NCI-H146 treated with DMSO at 0.1 percent for 48 hours (cell line): Measurements from ENCODE around the gene DTNBP1.
"Not testable (repeated sequence)": the region's sequence is repeated elsewhere in the genome, so short reads cannot be mapped to it uniquely, and the experiment has no call there.

Source experiments
- DNase-seq: peaks from one replicate; lab custom pipeline; 2025; ENCODE audit not compliant: unreplicated experiment; lab: John Stamatoyannopoulos, UW

DTNBP1 gene

GRCh38 chr6:15668918-15669317, 6.1 kb upstream of the DTNBP1 start:
- no peak for DNase-seq

DNA sequence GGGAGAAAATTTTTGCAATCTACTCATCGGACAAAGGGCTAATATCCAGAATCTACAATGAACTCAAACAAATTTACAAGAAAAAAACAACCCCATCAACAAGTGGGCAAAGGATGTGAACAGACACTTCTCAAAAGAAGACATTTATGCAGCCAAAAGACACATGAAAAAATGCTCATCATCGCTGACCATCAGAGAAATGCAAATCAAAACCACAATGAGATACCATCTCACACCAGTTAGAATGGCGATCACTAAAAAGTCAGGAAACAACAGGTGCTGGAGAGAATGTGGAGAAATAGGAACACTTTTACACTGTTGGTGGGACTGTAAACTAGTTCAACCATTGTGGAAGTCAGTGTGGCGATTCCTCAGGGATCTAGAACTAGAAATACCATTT, 4.1 kb upstream of the DTNBP1 start:
- DNase-seq: not testable (repeated sequence)

GRCh38 chr6:15665237-15665636, 2.4 kb upstream of the DTNBP1 start:
- DNase-seq: no peak

- no peak for DNase-seq
These were observed 473 bp upstream of the DTNBP1 start for GRCh38 chr6:15663130-15663871.

DNA sequence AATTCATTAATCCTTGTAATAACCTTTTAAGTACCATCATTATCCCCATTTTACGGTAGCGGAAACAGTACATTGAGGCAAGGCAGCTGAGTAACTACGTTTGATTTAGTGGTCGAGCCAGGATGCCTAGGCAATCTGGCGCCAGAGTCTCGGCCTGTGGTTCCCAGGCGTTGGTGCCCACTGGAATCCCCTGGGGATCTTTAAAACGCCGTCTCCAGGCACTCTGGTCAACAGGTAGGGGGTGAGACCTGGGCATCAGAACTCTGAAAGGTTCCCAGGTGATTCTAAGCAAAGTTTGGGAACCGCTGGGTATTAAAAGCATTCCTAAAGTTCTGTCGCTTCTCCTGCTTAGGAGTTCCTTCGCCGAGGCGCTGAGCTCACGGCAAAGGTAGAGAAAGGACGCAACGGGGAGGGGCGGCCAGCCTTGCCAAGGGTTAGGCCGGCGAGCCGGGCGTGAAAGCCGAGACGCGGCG, 939 bp downstream of the DTNBP1 start:
- no peak for DNase-seq

GRCh38 chr6:15659181-15659580, 3.6 kb downstream of the DTNBP1 start:
- no peak for DNase-seq

GRCh38 chr6:15658181-15658744, 4.6 kb downstream of the DTNBP1 start:
- no peak for DNase-seq

DNA sequence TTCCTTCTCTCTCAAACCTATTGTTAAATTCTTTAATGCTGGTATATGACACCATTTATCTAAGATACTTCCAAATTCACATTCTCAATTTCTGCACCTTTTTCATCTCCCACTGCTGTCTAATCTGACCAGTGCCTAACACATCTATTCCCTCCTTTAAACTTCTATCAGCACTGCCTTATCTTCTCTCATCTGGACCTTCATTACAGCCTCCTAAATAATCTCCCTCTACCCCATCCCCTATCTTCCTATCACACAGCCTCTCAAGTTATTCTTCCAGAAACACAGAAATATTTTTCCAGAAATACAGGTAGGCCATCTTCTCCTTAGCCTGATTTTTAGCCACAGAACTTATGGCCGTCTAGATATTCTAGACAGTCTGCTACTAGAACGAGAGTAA, 5.5 kb downstream of the DTNBP1 start:
- DNase-seq: no peak

DNA sequence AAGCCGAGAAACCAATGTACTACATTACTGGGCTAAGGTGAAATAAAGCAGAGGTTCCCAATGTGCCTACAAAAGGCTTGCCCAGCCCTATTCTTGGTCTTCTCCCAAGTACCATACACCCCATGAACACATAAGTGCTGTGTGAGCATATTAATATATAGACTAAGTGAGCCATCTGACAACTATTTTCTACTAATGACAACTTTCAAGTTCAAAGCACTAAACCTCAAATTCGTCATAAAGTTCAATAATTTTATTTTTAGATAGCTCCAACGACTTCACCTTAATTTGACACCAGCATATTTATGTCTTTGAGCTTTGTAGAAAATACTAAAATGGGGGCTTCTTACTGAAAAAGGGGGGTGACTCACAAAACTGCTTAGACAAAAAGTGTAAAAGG, 6.7 kb downstream of the DTNBP1 start:
- DNase-seq: no peak

DNA sequence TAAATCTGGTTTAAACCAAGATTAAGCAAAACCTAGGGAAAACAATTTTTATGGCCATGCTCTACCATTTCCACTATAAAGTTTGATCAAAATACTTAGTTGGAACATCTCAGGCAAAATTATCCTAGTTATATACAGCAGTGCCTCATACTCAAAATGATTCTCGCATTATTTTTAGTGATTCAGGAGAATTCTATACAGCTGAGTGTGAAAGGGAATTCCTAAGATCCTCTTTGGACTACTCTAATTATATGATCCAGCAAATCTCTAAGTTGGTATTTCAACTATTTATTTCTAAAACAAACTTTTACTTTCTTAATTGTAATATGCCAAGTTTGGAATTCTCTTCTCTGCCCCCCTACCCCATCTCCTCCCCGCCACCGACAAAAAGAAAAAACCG, 8.6 kb downstream of the DTNBP1 start:
- no peak for DNase-seq

DNA sequence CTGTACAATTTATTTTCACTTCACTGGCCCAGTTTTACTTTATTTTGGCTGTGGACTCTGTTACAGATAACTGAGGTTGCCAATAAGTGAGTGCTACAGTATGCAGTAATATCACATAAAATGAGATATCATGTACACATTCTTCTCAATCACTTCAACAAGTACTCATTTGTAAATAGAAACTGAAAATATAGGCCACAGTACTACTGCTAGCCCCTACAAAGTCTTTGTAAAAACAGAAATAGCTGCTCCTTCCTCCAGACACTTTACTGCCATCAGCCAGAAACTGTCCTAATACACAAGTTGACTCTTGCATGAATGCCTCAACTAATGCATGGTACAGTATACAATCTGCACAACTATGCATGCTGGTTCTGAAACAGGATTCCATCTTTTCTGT, 9.2 kb downstream of the DTNBP1 start:
- no peak for DNase-seq

GRCh38 chr6:15650004-15650559, 12.7 kb downstream of the DTNBP1 start:
- not testable (repeated sequence) for DNase-seq

DNA sequence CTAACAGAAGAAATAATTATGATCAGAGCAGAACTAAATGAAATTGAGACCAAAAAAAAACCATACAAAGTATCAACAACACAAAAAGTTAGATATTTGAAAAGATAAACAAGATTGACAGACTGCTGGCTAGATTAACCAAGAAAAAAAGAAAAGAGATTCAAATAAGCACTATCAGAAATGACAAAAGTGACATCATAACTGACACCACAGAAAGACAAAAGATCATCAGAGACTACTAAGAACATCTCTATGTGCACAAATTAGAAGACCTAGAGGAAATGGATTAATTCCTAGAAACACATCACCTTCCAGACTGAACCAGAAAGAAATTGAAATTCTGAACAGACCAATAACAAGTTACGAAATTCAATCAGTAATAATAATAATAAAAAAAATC, 17.9 kb downstream of the DTNBP1 start:
- DNase-seq: no peak

- no peak for DNase-seq
These were observed 19.3 kb downstream of the DTNBP1 start for GRCh38 chr6:15643542-15643941.

- no peak for DNase-seq
These were observed 20.6 kb downstream of the DTNBP1 start for GRCh38 chr6:15642276-15642675.

DNA sequence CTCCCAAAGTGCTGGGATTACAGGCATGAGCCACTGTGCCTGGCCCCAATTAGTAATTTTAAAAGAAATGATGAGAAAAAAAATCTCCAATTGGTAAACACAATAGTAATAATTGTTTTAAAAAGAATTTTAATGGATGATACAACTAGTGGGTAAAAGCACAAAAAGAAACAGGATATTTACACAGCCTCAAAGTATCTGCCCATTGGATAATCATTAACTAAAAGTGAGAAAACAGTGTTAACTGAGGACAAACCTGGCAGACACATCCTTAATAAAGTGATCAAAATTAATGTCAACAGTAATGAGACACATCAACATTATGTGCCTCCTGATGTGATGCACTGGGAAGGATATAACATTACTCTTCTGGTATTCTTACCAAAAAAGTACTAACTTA, 24.5 kb downstream of the DTNBP1 start:
- no peak for DNase-seq

DNA sequence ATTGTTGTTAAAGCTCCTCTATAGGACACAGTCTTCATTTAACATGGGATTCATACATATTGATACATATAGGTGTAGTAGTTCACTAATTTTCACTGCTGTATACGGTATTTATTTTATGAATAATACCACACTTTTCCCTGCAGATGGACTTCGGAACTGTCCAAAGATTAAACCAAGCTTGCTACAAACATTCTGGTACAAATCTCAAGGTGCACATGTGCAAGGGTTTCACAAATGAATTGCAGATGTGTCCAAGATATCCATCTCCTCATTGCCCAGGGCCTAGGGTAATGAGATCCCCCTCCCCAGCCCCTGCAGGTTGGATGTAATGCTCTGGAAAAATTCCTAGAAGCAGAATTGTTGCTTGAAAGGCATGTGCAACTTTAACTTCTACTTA, 31.4 kb downstream of the DTNBP1 start:
- DNase-seq: no peak

DNA sequence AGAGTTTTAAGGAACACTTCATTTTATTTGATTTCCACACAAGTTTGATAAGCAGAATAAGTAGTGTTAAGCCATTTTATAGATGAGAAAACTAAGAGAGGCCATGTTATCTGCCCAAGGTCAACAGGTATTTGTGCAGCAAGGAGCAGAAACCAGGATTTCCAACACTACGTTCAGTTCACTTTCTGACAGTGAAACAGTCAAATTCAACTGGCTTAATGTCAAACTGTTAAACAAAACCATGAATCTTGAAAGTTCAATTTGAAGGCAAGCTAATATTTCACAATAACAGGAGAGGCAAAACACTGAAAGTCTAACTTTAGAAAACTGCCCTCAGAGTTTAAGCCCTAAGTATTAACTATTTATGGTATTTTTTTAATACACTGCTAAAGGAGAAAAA, 32.6 kb downstream of the DTNBP1 start:
- no peak for DNase-seq

DNA sequence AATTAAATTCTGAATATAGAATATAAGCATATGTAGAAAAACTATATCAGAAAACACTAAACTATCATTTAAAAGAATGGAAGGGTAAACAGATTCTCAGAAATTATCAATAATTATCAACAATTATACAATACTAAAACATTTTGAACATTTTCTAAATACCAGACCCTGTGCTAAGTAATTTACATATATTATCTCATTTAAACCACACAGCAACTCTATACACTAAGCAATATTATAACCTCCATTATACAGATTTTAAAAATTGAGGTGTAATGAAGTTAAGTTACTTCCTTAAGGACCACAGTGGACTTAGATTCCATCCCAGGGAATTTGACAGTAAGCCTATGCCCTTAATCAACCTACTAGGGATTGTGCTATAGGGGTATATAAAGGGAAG, 33.3 kb downstream of the DTNBP1 start:
- no peak for DNase-seq

DNA sequence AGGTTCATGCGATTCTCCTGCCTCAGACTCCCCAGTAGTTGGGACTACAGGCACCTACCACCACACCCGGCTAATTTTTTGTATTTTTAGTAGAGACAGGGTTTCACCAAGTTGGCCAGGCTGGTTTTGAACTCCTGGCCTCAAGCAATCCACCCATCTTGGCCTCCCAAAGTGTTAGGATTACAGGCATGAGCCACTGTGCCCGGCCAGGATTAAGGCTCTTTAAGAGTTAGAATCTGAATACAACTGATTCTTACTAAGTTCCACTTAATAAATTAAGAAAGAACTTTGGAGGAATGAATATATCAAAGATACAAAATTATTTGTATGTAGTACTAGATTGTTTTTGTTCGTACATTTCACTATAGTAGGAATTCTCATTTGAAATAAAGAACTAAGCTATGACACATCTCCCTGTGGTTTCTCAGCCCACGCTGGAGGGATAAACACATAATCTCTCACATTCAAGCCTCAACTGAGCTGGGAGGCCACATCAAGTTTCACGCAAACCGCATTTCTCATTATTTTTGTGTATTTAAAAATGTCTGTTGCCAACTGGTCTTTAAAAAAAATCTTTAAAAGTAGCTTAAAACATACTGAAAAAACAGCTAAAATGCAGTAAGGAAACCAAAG, 34.2 kb downstream of the DTNBP1 start:
- no peak for DNase-seq

GRCh38 chr6:15627821-15628220, 35.0 kb downstream of the DTNBP1 start:
- DNase-seq: no peak
